Measurements from ENCODE around the gene MPPED1.

MPPED1 gene

DNA sequence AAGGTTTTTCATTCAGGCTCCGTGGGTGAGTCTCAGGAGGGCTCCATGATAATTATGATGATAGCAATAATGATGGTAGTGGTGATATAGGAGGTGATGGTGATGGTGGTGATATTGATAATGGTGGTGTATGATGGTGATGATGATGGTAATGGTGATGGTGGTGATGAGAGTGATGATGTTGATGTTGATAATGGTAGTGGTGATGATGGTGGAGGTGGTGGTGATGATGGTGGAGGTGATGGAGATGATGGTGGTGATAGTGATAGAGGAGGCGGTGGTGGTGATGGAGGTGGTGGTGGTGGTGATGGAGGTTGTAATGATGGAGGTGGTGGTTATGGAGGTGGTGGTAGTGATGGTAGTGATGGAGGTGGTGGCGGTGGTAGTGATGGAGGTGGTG, 79.4 kb downstream of the MPPED1 start:
- no peak for DNase-seq (ENCODE audit: low read depth, low spot score)

GRCh38 chr22:43491737-43492136, 79.9 kb downstream of the MPPED1 start:
- no peak for DNase-seq (ENCODE audit: low read depth, low spot score)

DNA sequence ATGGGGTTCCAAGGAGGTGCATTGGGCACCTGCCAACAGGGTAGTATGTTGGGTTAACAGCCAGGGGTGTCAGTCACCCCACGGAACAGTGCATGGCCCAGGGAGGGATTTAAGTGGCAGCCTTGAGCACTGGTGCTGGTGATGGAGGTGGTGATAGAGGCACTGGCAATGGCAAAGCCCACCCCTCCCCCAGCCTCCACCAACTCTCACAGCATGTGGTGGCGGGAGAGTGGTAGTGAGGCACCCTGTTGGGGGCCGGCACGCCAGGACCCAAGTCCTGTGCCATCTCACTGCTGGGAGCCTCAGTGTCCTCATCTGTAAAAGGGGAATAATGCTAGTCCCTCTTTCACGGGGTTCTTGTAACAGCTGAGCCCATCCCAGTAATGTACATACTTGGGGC, 81.5 kb downstream of the MPPED1 start:
- no peak for DNase-seq (ENCODE audit: low read depth, low spot score)

GRCh38 chr22:43497956-43498855, 86.4 kb downstream of the MPPED1 start:
- DNase-seq (ENCODE audit: low read depth, low spot score): no peak

- no peak for DNase-seq (ENCODE audit: low read depth, low spot score)
Measured at GRCh38 chr22:43498856-43499253, 87.0 kb downstream of the MPPED1 start.

DNA sequence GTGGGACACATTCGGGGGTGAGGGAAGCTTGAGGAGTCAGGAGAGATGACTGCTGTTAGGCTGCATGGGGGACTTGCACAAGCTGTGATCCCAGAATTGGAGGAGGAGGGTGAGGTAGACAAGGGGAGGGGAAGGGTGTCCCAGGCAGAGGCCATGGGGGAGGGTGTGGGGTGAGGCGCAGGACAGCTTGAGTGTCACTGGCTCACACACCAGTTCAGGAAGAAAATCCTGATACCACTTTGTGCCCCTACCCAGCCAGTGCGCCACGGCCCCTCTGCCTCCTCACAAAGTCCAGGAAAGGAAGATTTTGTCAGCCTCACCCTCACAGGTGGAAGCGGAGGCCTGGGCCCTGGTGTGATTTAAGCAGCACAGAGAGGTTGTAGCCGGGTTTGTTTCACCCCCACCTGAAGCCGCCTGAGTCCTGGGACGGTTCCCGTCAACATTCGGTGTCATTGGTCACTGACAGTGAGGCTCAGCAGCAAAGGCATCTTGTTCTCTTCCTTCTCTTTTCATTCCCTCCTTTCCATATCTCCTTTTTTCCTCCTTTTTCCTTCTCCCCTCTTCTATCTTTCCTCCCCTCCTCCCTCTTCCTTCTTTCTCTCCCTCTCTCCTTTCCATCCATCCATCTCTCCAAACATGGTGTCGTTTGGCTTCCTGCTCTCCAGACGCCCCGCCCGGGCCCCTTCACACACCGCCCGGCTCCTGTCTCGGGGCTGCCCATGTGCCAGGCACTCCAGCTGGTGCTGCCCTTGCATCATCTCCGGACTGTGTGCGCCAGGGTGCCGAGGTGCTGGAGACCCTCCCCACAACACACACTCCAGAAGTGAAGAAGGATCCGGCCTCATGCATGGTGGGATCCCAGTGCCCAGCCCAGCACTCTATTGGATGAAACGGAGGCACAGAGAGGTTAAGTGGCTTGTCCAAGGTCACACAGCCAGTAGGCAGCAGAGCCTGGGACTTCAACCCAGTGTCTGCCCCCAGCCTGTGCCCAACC, 89.3 kb downstream of the MPPED1 start:
- no peak for DNase-seq (ENCODE audit: low read depth, low spot score)

DNA sequence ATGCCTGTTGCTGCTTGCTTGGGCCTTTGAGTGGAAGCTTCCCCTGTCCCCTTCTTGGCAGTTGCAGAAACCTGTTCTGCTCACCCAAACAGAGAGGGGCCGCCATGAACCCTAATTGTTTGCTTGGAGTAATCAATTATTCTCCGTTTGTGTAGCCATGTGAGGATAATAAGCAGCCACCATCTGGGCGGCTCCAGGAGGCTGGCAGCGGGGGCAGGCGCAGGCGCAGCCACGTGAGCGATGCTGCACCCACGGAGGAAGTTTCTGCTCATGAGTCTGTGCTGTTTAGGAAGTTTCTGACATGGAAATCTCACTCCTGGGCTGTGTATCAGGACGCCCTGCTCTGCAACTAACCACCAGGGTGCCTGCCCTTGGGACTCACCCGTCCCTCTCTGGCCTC, 90.1 kb downstream of the MPPED1 start:
- DNase-seq (ENCODE audit: low read depth, low spot score): no peak

DNA sequence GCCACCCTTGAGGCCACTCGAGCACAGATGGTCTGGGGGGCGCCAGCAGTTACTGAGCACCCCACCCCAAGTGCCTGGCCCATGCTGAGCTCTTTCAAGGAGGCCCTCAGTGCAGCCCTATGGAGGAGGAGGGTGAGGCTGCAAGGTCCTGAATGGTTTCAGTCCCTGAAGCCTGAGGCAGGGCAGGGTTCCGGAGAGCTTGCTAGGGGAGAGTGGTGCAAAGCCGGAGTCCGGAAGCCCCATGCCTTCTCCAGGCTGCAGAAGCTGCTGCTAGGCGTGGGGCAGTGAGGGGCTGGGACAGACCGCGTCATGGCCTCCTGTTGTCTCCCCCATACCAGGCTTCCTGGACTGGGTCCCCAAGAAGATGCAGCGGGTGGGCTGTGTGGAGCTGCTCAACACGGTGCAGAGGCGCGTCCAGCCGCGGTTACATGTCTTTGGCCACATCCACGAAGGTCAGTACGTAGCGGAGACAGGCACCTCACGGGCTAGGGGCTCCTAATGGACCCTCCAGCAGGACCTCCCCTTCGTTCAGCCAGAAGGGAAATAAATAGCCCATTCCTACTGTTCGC, 90.6 kb downstream of the MPPED1 start:
- DNase-seq (ENCODE audit: low read depth, low spot score): no peak

DNA sequence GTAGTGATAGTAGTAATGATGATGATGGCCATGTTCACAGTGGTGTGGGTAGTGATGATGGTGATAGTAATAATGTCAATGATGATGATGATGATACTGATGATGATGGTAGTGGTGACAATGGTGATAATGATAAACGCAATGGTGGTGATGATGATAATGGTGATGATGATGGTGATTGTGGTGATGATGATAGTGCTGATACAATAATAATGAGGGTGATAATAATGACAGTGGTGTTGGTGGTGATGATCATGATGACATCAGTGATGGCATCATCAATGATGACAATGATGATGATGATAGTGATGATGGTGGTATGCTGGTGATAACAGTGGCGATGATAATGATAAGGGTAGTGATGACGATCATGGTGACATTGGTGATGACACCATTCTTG, 92.3 kb downstream of the MPPED1 start:
- no peak for DNase-seq (ENCODE audit: low read depth, low spot score)

DNA sequence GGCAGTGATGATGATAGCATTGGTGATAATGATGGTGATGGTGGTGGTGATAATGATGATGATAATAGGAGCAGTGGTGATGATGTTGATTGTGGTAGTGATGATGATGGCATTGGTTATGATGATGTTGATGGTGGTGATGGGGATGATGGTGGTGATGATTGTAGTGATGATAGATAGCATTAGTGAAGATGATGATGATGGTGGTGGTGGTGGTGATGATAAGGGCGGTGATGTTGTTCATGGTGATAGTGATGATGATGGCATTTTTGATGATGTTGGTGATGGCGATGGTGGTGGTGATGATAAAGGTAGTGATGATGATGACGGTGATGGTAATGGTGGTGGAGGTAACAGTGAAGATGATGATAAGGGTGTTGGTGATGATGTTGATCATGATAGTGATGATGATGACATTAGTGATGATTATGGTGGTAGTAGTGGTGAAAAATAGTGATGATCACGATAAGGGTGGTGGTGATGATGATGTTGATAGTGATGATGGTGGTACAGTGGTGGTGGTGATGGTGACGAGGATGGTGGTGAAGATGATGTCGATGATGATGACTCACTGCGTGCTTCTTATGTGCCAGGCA, 93.0 kb downstream of the MPPED1 start:
- DNase-seq (ENCODE audit: low read depth, low spot score): no peak

GRCh38 chr22:43505423-43505822, 93.6 kb downstream of the MPPED1 start:
- DNase-seq (ENCODE audit: low read depth, low spot score): no peak

- no peak for DNase-seq (ENCODE audit: low read depth, low spot score)
Measured at GRCh38 chr22:43505896-43506295, 94.1 kb downstream of the MPPED1 start.

- no peak for DNase-seq (ENCODE audit: low read depth, low spot score)
Measured at GRCh38 chr22:43506487-43506886, 94.7 kb downstream of the MPPED1 start.

GRCh38 chr22:43507235-43507634, 95.4 kb downstream of the MPPED1 start:
- no peak for DNase-seq (ENCODE audit: low read depth, low spot score)

GRCh38 chr22:43508489-43508888, 96.7 kb downstream of the MPPED1 start:
- no peak for DNase-seq (ENCODE audit: low read depth, low spot score)

- DNase-seq (ENCODE audit: low read depth, low spot score): no peak
Measured at GRCh38 chr22:43509337-43509736, 97.5 kb downstream of the MPPED1 start.

DNA sequence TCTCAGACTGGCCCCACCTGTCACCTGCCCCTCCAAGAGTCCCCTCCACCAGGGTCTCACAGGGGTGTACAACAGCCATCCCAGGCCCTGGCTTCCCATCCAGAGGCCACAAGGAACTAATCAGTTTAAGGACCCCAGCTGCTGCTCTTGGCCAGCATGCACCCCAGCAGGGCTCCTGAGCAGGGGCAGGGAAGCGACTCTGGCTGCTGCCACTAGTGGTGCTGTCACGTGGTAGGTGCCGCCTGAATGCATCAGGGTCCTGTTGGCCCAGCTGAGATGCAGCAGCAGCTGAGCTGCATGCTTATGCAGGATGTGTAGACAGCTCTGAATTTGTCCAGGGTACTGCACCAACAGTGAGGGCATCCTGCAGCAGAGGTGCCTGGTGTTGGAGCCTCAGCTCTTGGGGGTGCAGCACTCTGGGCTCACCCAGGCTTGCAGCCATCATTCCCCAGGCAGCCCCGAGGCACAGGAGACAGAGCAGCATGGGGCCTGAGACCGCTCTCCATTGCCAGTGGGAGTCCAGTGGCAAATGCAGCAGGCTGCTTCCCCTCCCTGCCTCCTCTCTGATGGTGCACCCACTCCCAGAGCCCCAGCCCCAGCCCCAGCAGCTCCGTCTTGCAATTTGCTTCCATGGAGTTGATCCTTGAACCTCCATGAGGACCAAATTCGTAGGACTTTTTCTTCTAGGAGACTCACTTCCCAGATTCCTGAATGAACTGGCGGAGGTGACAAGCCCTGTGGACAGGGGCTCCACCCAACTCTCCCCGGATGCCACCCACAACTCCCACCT, 98.7 kb downstream of the MPPED1 start:
- DNase-seq (ENCODE audit: low read depth, low spot score): no peak

- DNase-seq (ENCODE audit: low read depth, low spot score): no peak
Measured at GRCh38 chr22:43511276-43511910, 99.6 kb downstream of the MPPED1 start.

- DNase-seq (ENCODE audit: low read depth, low spot score): no peak
Measured at GRCh38 chr22:43512279-43512678, 100.5 kb downstream of the MPPED1 start.

DNA sequence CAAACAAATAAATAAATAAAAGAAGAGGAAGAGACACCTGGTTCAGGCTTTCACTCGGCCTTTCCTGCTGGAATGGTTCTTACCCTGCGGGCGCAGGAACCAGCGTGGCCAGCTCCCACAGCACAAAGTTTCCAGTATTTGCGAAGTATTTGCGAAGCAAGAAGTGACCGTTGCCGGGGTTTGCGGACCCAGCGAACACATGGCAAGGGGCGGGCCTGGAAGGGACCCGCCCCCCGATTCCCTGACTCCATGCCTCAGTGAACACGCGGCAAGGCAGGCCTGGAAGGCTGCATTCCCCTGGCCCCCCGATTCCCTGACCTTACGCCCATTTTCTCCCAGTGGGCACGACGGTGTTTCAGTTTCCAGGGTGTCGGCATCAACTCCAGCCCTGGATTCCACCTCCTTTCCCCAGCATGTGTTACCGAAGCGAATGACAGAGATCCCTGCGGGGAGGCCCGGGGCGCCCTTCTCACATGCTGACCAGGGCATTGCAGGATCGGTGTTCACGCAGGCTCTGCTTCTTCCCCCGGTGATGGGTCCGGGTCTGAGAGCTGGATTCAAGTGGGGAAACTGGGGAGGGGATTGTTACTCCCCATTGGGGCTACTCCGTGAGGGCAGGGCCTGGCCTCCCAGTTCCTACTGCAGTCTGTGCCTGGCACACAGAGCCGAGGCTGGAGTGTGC, 102.8 kb downstream of the MPPED1 start:
- no peak for DNase-seq (ENCODE audit: low read depth, low spot score)

Data from ELF-1 (cell line).